ENCODE measurements around the gene SORBS1.

DNA sequence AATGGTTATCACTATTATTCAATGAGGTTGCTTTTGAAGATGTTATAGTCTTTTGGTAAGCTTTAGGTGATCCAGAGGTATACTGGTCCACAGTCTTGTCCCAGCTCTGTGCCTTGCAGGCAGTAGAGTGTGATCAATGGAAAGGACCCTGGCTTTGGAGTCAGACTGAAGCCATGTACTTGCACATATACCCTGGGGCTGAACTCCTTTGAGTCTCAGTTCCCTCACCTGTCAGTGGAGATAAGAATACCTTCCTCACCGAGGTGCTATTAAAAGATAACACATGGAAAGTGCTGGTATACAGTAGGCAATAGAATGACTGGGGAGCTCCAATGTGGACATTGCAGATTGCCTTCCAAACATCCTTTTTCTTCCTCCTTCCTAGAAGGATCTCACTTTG lies 254.3 kb downstream of the SORBS1 start:
- TF ChIP-seq, protein P1, sequence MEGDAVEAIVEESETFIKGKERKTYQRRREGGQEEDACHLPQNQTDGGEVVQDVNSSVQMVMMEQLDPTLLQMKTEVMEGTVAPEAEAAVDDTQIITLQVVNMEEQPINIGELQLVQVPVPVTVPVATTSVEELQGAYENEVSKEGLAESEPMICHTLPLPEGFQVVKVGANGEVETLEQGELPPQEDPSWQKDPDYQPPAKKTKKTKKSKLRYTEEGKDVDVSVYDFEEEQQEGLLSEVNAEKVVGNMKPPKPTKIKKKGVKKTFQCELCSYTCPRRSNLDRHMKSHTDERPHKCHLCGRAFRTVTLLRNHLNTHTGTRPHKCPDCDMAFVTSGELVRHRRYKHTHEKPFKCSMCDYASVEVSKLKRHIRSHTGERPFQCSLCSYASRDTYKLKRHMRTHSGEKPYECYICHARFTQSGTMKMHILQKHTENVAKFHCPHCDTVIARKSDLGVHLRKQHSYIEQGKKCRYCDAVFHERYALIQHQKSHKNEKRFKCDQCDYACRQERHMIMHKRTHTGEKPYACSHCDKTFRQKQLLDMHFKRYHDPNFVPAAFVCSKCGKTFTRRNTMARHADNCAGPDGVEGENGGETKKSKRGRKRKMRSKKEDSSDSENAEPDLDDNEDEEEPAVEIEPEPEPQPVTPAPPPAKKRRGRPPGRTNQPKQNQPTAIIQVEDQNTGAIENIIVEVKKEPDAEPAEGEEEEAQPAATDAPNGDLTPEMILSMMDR (IDR thresholded peaks at IDR 0.05): no peak
- no peak for TF ChIP-seq POLR2A (IDR thresholded peaks at IDR 0.05)

Data from body of pancreas (tissue), 4 donors.